Measurements from ENCODE around the gene CLRN2. TPM values are rescaled to one million over a fixed set of nuclear protein-coding genes. Genes with fewer than 3 reads are reported as not detected.
A peak's percentile ranks its signal among the peaks of the same experiment; 100 is the strongest.

CLRN2 gene
- total and polyA plus RNA-seq, 9 of the 15 experiments (the other 6 are each of a cell fraction or from before 2014, with no cell fraction given): not detected

DNA sequence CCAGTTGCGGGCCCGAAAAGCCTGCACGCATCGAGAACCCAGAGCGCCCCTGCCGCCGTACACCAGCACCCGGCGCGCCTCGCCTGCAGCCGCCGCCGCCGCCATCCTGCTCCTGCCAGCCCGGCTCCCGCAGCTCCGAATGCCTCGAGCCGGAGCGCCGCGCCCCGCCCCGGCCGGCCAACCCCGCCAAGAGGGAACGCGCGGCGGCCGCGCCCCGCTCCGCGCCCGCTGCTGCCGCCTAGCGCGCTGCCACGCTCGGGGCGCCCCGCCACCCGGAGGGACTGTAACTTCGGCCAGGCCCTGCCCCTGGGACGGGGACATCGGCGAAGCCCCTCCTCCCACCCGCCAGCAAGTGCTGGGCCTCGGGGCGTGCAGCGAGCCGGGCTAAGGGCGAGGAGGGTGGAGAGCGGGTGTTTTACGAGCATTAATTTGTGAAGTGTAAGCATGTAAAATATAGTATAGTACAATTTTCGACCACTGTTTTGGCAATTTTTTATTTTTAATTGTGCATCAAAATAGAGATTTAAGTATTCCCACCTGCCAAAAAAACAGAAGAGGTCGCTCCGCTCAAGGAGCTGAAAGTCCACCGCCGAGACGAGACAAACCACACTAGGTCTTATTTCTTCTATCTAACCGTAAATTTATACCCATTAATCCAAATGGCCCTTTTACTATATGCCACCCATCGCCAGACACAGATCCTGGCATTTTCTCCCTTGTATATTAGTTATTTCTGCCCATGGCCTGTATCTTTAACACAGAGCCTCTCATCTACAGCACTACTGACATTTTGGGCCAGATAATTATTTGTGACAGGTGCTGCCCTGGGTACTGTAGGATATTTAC, 2.8 kb upstream of the CLRN2 start, which contains the start of gene QDPR (continued):
- TF ChIP-seq, protein P1, sequence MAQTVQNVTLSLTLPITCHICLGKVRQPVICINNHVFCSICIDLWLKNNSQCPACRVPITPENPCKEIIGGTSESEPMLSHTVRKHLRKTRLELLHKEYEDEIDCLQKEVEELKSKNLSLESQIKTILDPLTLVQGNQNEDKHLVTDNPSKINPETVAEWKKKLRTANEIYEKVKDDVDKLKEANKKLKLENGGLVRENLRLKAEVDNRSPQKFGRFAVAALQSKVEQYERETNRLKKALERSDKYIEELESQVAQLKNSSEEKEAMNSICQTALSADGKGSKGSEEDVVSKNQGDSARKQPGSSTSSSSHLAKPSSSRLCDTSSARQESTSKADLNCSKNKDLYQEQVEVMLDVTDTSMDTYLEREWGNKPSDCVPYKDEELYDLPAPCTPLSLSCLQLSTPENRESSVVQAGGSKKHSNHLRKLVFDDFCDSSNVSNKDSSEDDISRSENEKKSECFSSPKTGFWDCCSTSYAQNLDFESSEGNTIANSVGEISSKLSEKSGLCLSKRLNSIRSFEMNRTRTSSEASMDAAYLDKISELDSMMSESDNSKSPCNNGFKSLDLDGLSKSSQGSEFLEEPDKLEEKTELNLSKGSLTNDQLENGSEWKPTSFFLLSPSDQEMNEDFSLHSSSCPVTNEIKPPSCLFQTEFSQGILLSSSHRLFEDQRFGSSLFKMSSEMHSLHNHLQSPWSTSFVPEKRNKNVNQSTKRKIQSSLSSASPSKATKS (CRISPR knock-in tag; IDR thresholded peaks at IDR 0.05): no peak
- TF ChIP-seq MCM2 (IDR thresholded peaks at IDR 0.05; ENCODE audit: low read depth): no peak
- no peak for TF ChIP-seq MBD2 (IDR thresholded peaks at IDR 0.05; ENCODE audit: borderline replicate concordance, low read depth)
- no peak for TF ChIP-seq TOE1 (IDR thresholded peaks at IDR 0.05; ENCODE audit: borderline replicate concordance)
- TF ChIP-seq TOE1 (CRISPR knock-in tag; IDR thresholded peaks at IDR 0.05; ENCODE audit: borderline replicate concordance, low read depth): no peak
- TF ChIP-seq, protein P2, sequence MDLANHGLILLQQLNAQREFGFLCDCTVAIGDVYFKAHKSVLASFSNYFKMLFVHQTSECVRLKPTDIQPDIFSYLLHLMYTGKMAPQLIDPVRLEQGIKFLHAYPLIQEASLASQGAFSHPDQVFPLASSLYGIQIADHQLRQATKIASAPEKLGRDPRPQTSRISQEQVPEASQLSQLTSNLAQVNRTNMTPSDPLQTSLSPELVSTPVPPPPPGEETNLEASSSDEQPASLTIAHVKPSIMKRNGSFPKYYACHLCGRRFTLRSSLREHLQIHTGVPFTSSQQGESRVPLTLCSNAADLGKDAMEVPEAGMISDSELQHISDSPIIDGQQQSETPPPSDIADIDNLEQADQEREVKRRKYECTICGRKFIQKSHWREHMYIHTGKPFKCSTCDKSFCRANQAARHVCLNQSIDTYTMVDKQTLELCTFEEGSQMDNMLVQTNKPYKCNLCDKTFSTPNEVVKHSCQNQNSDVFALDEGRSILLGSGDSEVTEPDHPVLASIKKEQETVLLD (IDR thresholded peaks at IDR 0.05): no peak
- TF ChIP-seq, protein P3, sequence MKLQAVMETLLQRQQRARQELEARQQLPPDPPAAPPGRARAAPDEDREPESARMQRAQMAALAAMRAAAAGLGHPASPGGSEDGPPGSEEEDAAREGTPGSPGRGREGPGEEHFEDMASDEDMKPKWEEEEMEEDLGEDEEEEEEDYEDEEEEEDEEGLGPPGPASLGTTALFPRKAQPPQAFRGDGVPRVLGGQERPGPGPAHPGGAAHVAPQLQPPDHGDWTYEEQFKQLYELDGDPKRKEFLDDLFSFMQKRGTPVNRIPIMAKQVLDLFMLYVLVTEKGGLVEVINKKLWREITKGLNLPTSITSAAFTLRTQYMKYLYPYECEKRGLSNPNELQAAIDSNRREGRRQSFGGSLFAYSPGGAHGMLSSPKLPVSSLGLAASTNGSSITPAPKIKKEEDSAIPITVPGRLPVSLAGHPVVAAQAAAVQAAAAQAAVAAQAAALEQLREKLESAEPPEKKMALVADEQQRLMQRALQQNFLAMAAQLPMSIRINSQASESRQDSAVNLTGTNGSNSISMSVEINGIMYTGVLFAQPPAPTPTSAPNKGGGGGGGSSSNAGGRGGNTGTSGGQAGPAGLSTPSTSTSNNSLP (IDR thresholded peaks at IDR 0.05; ENCODE audit: borderline replicate concordance, low read depth, low read length): no peak
- no peak for TF ChIP-seq ZNF408 (CRISPR knock-in tag; IDR thresholded peaks at IDR 0.05; ENCODE audit: low read depth)
- TF ChIP-seq, protein P4, sequence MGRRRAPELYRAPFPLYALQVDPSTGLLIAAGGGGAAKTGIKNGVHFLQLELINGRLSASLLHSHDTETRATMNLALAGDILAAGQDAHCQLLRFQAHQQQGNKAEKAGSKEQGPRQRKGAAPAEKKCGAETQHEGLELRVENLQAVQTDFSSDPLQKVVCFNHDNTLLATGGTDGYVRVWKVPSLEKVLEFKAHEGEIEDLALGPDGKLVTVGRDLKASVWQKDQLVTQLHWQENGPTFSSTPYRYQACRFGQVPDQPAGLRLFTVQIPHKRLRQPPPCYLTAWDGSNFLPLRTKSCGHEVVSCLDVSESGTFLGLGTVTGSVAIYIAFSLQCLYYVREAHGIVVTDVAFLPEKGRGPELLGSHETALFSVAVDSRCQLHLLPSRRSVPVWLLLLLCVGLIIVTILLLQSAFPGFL (CRISPR knock-in tag; IDR thresholded peaks at IDR 0.05): no peak
- no peak for TF ChIP-seq SMARCE1 (IDR thresholded peaks at IDR 0.05)
- TF ChIP-seq NR2C2 (CRISPR knock-in tag; IDR thresholded peaks at IDR 0.05): no peak
- TF ChIP-seq NR2C2 (tag; IDR thresholded peaks at IDR 0.05): no peak
- no peak for TF ChIP-seq MTA2 (IDR thresholded peaks at IDR 0.05; ENCODE audit: low read depth)
- 0 out of 2 replicates have a peak, but pooled peaks have one; percentile 31 for TF ChIP-seq MYNN (IDR thresholded peaks at IDR 0.05)
- TF ChIP-seq MYNN (CRISPR knock-in tag; IDR thresholded peaks at IDR 0.05): no peak
- TF ChIP-seq ETV1 (tag; conservative IDR thresholded peaks at IDR 0.05; ENCODE audit: low read depth): no peak
- no peak for TF ChIP-seq MAFG (tag; conservative IDR thresholded peaks at IDR 0.05)
- TF ChIP-seq TEAD1 (CRISPR knock-in tag; IDR thresholded peaks at IDR 0.05): no peak
- TF ChIP-seq RFX5 (IDR thresholded peaks at IDR 0.05; ENCODE audit: low read depth, low read length): no peak
- TF ChIP-seq NR2F6 (CRISPR knock-in tag; IDR thresholded peaks at IDR 0.05): no peak
- no peak for TF ChIP-seq RBM14 (IDR thresholded peaks at IDR 0.05; ENCODE audit: borderline replicate concordance, insufficient read depth, low read depth, low read length)
- TF ChIP-seq RB1 (IDR thresholded peaks at IDR 0.05; ENCODE audit: low read depth): peak; percentile 95
- no peak for TF ChIP-seq ZC3H4 (CRISPR knock-in tag; IDR thresholded peaks at IDR 0.05; ENCODE audit: borderline replicate concordance)
- no peak for TF ChIP-seq MAFF (IDR thresholded peaks at IDR 0.05; ENCODE audit: low read length)

All from K562 (cell line).